H1 (cell line): ENCODE results near the gene LDLR.
A peak's percentile ranks its signal among the peaks of the same experiment; 100 is the strongest.

Experiments
- EP300 ChIP-seq, 2 experiments: IDR thresholded peaks; 1 replicate in 1 of 2; 2 replicates in 1 of 2; pipeline ENCODE4 v1.6.1; 2011 to 2012; ENCODE audit warnings: low read depth in 2 of 2, low read length in 2 of 2, mild to moderate bottlenecking in 2 of 2, borderline replicate concordance in 1 of 2, inconsistent platforms in 1 of 2, moderate library complexity in 1 of 2
- POLR2AphosphoS5 ChIP-seq: IDR thresholded peaks from 2 replicates; pipeline ENCODE4 v1.6.1; 2011; ENCODE audit warnings: low read depth, low read length
- SIN3A ChIP-seq, 2 experiments: IDR thresholded peaks in 1 of 2; conservative IDR thresholded peaks in 1 of 2; 2 replicates each; pipeline ENCODE4 v1.6.1; 2011 to 2012; ENCODE audit warnings: low read length in 2 of 2, improper control_type of control experiment in 1 of 2, low read depth in 1 of 2, mild to moderate bottlenecking in 1 of 2
- TAF1 ChIP-seq: IDR thresholded peaks from 2 replicates; pipeline ENCODE4 v1.6.1; 2011; ENCODE audit warnings: mild to moderate bottlenecking, low read depth, low read length
- TEAD4 ChIP-seq: IDR thresholded peaks from 2 replicates; pipeline ENCODE4 v1.6.1; 2012; ENCODE audit warnings: low read depth, low read length, inconsistent platforms, mixed read lengths
- TF ChIP-seq, protein P1 (sequence below), 3 experiments: IDR thresholded peaks; 1 replicate in 2 of 3; 2 replicates in 1 of 3; pipeline versions ENCODE4 v1.5.1 to v1.6.1; 2011; ENCODE audit warnings: low read length in 3 of 3, mild to moderate bottlenecking in 3 of 3, inconsistent platforms in 2 of 3, low read depth in 1 of 3, moderate library complexity in 1 of 3; ENCODE audit not compliant: insufficient read depth in 1 of 3; ENCODE audit errors: control extremely low read depth in 1 of 3
- TF ChIP-seq, protein P2 (sequence below): IDR thresholded peaks from 2 replicates; pipeline ENCODE4 v1.6.1; 2012; ENCODE audit warnings: inconsistent platforms
- TF ChIP-seq, protein P3 (sequence below): IDR thresholded peaks from 2 replicates; pipeline ENCODE4 v1.6.1; 2011; ENCODE audit warnings: low read length, improper control_type of control experiment
- TF ChIP-seq, protein P4 (sequence below): IDR thresholded peaks from 2 replicates; pipeline ENCODE4 v1.6.1; 2012; ENCODE audit warnings: low read length, inconsistent platforms

DNA sequence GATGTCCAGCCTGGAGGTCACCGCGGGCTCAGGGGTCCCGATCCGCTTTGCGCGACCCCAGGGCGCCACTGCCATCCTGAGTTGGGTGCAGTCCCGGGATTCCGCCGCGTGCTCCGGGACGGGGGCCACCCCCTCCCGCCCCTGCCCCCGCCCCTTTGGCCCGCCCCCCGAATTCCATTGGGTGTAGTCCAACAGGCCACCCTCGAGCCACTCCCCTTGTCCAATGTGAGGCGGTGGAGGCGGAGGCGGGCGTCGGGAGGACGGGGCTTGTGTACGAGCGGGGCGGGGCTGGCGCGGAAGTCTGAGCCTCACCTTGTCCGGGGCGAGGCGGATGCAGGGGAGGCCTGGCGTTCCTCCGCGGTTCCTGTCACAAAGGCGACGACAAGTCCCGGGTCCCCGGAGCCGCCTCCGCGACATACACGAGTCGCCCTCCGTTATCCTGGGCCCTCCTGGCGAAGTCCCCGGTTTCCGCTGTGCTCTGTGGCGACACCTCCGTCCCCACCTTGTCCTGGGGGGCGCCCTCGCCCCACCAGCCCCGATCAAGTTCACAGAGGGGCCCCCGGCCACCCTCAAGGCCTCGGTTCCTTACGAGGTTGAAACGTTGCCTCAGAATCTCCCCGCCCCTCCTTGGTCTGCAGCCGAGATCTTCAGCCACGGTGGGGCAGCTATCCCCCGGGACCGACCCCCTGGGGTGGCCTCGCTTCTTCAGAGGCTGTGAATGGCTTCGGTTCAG, 1.2 kb downstream of the LDLR start:
- TF ChIP-seq, protein P1, sequence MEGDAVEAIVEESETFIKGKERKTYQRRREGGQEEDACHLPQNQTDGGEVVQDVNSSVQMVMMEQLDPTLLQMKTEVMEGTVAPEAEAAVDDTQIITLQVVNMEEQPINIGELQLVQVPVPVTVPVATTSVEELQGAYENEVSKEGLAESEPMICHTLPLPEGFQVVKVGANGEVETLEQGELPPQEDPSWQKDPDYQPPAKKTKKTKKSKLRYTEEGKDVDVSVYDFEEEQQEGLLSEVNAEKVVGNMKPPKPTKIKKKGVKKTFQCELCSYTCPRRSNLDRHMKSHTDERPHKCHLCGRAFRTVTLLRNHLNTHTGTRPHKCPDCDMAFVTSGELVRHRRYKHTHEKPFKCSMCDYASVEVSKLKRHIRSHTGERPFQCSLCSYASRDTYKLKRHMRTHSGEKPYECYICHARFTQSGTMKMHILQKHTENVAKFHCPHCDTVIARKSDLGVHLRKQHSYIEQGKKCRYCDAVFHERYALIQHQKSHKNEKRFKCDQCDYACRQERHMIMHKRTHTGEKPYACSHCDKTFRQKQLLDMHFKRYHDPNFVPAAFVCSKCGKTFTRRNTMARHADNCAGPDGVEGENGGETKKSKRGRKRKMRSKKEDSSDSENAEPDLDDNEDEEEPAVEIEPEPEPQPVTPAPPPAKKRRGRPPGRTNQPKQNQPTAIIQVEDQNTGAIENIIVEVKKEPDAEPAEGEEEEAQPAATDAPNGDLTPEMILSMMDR (IDR thresholded peaks at IDR 0.05; ENCODE audit: control extremely low read depth in 1 of 3, insufficient read depth in 1 of 3, low read depth in 1 of 3, low read length in 3 of 3), result no peak
- peak; percentile 96 for TF ChIP-seq POLR2AphosphoS5
- no peak for TF ChIP-seq TEAD4
- TF ChIP-seq, protein P2, sequence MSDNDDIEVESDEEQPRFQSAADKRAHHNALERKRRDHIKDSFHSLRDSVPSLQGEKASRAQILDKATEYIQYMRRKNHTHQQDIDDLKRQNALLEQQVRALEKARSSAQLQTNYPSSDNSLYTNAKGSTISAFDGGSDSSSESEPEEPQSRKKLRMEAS, result peak; percentile 71
- TF ChIP-seq, protein P3, sequence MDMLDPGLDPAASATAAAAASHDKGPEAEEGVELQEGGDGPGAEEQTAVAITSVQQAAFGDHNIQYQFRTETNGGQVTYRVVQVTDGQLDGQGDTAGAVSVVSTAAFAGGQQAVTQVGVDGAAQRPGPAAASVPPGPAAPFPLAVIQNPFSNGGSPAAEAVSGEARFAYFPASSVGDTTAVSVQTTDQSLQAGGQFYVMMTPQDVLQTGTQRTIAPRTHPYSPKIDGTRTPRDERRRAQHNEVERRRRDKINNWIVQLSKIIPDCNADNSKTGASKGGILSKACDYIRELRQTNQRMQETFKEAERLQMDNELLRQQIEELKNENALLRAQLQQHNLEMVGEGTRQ, result no peak
- TF ChIP-seq, protein P4, sequence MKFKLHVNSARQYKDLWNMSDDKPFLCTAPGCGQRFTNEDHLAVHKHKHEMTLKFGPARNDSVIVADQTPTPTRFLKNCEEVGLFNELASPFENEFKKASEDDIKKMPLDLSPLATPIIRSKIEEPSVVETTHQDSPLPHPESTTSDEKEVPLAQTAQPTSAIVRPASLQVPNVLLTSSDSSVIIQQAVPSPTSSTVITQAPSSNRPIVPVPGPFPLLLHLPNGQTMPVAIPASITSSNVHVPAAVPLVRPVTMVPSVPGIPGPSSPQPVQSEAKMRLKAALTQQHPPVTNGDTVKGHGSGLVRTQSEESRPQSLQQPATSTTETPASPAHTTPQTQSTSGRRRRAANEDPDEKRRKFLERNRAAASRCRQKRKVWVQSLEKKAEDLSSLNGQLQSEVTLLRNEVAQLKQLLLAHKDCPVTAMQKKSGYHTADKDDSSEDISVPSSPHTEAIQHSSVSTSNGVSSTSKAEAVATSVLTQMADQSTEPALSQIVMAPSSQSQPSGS, result no peak
- peak; percentile 88 for TF ChIP-seq TAF1
- TF ChIP-seq EP300 (IDR thresholded peaks at IDR 0.05; ENCODE audit: borderline replicate concordance in 1 of 2, low read depth in 2 of 2, low read length in 2 of 2), result no peak
- TF ChIP-seq SIN3A (conservative IDR thresholded peaks at IDR 0.05 in 1 of 2, IDR thresholded peaks at IDR 0.05 in 1 of 2; ENCODE audit: low read depth in 1 of 2, low read length in 2 of 2), result peak in 1 of 2 experiments; percentile 63; a peak in 2 of 4 replicates
